Measurements from ENCODE around the gene FAM177A1. TPM values are rescaled to one million over a fixed set of nuclear protein-coding genes. Genes with fewer than 3 reads are reported as not detected.

FAM177A1 gene
- total and polyA plus RNA-seq, 9 of the 15 experiments (the other 6 are each of a cell fraction or from before 2014, with no cell fraction given): 7.7 to 36.2 (median 29.9) TPM

GRCh38 chr14:35121887-35122695, 76.0 kb downstream of the FAM177A1 start, which contains the start of the genes PPP2R3C and PRORP (continued):
- no peak for TF ChIP-seq ZNF384 (IDR thresholded peaks at IDR 0.05; ENCODE audit: low read depth, low read length)
- no peak for TF ChIP-seq RBM22 (IDR thresholded peaks at IDR 0.05; ENCODE audit: low read depth, low read length, poor library complexity, severe bottlenecking)
- TF ChIP-seq, protein P1, sequence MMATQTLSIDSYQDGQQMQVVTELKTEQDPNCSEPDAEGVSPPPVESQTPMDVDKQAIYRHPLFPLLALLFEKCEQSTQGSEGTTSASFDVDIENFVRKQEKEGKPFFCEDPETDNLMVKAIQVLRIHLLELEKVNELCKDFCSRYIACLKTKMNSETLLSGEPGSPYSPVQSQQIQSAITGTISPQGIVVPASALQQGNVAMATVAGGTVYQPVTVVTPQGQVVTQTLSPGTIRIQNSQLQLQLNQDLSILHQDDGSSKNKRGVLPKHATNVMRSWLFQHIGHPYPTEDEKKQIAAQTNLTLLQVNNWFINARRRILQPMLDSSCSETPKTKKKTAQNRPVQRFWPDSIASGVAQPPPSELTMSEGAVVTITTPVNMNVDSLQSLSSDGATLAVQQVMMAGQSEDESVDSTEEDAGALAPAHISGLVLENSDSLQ (IDR thresholded peaks at IDR 0.05): no peak; the same call in 1 of the 2 replicates
- no peak for TF ChIP-seq ZNF436 (CRISPR knock-in tag; IDR thresholded peaks at IDR 0.05)
- TF ChIP-seq TEAD1 (CRISPR knock-in tag; IDR thresholded peaks at IDR 0.05): peak in 1 of 2 experiments; percentile 52; a peak in 1 of 4 replicates
- TF ChIP-seq, protein P2, sequence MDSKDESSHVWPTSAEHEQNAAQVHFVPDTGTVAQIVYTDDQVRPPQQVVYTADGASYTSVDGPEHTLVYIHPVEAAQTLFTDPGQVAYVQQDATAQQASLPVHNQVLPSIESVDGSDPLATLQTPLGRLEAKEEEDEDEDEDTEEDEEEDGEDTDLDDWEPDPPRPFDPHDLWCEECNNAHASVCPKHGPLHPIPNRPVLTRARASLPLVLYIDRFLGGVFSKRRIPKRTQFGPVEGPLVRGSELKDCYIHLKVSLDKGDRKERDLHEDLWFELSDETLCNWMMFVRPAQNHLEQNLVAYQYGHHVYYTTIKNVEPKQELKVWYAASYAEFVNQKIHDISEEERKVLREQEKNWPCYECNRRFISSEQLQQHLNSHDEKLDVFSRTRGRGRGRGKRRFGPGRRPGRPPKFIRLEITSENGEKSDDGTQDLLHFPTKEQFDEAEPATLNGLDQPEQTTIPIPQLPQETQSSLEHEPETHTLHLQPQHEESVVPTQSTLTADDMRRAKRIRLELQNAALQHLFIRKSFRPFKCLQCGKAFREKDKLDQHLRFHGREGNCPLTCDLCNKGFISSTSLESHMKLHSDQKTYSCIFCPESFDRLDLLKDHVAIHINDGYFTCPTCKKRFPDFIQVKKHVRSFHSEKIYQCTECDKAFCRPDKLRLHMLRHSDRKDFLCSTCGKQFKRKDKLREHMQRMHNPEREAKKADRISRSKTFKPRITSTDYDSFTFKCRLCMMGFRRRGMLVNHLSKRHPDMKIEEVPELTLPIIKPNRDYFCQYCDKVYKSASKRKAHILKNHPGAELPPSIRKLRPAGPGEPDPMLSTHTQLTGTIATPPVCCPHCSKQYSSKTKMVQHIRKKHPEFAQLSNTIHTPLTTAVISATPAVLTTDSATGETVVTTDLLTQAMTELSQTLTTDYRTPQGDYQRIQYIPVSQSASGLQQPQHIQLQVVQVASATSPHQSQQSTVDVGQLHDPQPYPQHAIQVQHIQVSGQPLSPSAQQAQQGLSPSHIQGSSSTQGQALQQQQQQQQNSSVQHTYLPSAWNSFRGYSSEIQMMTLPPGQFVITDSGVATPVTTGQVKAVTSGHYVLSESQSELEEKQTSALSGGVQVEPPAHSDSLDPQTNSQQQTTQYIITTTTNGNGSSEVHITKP (IDR thresholded peaks at IDR 0.05; ENCODE audit: partially characterized antibody): peak; percentile 65
- TF ChIP-seq ID3 (CRISPR knock-in tag; IDR thresholded peaks at IDR 0.05): no peak
- TF ChIP-seq ID3 (tag; IDR thresholded peaks at IDR 0.05): peak; percentile 88
- TF ChIP-seq, protein P3, sequence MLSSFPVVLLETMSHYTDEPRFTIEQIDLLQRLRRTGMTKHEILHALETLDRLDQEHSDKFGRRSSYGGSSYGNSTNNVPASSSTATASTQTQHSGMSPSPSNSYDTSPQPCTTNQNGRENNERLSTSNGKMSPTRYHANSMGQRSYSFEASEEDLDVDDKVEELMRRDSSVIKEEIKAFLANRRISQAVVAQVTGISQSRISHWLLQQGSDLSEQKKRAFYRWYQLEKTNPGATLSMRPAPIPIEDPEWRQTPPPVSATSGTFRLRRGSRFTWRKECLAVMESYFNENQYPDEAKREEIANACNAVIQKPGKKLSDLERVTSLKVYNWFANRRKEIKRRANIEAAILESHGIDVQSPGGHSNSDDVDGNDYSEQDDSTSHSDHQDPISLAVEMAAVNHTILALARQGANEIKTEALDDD (IDR thresholded peaks at IDR 0.05): no peak
- TF ChIP-seq NFIC (IDR thresholded peaks at IDR 0.05): no peak
- TF ChIP-seq, protein P4, sequence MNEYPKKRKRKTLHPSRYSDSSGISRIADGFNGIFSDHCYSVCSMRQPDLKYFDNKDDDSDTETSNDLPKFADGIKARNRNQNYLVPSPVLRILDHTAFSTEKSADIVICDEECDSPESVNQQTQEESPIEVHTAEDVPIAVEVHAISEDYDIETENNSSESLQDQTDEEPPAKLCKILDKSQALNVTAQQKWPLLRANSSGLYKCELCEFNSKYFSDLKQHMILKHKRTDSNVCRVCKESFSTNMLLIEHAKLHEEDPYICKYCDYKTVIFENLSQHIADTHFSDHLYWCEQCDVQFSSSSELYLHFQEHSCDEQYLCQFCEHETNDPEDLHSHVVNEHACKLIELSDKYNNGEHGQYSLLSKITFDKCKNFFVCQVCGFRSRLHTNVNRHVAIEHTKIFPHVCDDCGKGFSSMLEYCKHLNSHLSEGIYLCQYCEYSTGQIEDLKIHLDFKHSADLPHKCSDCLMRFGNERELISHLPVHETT (CRISPR knock-in tag; conservative IDR thresholded peaks at IDR 0.05 in 1 of 2, IDR thresholded peaks at IDR 0.05 in 1 of 2): peak in 1 of 2 experiments; percentile 59; a peak in 2 of 4 replicates
- no peak for TF ChIP-seq ZKSCAN3 (CRISPR knock-in tag; IDR thresholded peaks at IDR 0.05)
- TF ChIP-seq BHLHE40 (IDR thresholded peaks at IDR 0.05; ENCODE audit: low read length): peak; percentile 90

All from K562 (cell line).